Liver (tissue), 3 donors: ENCODE data around the gene SLITRK3.

Source experiments
- CTCF ChIP-seq: fragments of 150-350 bp; IDR thresholded peaks from 2 replicates; pipeline ENCODE4 v1.5.1; 2017; ENCODE audit warnings: improper control_type of control experiment, low read depth, low read length; ENCODE audit not compliant: missing input control
- GABPA ChIP-seq, 2 donors: IDR thresholded peaks in 1 of 2; conservative IDR thresholded peaks in 1 of 2; 2 replicates each; pipeline ENCODE4 v1.6.1; 2016; ENCODE audit warnings: antibody characterized with exemption in 2 of 2, mild to moderate bottlenecking in 1 of 2, moderate library complexity in 1 of 2
- JUND ChIP-seq, 2 donors: IDR thresholded peaks; 2 replicates each; pipeline ENCODE4 v1.6.1; 2016; ENCODE audit warnings: antibody characterized with exemption in 2 of 2
- REST ChIP-seq: IDR thresholded peaks from 2 replicates; pipeline ENCODE4 v1.6.1; 2016; ENCODE audit warnings: antibody characterized with exemption, mild to moderate bottlenecking
- RXRA ChIP-seq, 2 donors: IDR thresholded peaks; 2 replicates each; pipeline ENCODE4 v1.6.1; 2017 to 2018; ENCODE audit warnings: antibody characterized with exemption in 2 of 2, mild to moderate bottlenecking in 1 of 2
- TAF1 ChIP-seq: conservative IDR thresholded peaks from 2 replicates; pipeline ENCODE4 v1.6.1; 2016; ENCODE audit warnings: antibody characterized with exemption, mild to moderate bottlenecking
- YY1 ChIP-seq: IDR thresholded peaks from 2 replicates; pipeline ENCODE4 v1.6.1; 2016; ENCODE audit warnings: antibody characterized with exemption, mild to moderate bottlenecking
- ZBTB33 ChIP-seq: IDR thresholded peaks from 2 replicates; pipeline ENCODE4 v1.6.1; 2016; ENCODE audit warnings: antibody characterized with exemption
- TF ChIP-seq, protein P1 (sequence below): IDR thresholded peaks from 2 replicates; pipeline ENCODE4 v1.6.1; 2016; ENCODE audit warnings: antibody characterized with exemption
- donor health status: healthy.
- donor health status: healthy.

- no peak for TF ChIP-seq YY1
- TF ChIP-seq CTCF: peak; percentile 39
- TF ChIP-seq GABPA (IDR thresholded peaks at IDR 0.05 in 1 of 2, conservative IDR thresholded peaks at IDR 0.05 in 1 of 2): no peak
- no peak for TF ChIP-seq JUND (IDR thresholded peaks at IDR 0.05)
- TF ChIP-seq, protein P1, sequence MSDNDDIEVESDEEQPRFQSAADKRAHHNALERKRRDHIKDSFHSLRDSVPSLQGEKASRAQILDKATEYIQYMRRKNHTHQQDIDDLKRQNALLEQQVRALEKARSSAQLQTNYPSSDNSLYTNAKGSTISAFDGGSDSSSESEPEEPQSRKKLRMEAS: no peak
- TF ChIP-seq REST: no peak
- TF ChIP-seq RXRA (IDR thresholded peaks at IDR 0.05): no peak
- no peak for TF ChIP-seq TAF1
- no peak for TF ChIP-seq ZBTB33
These were observed 13.9 kb upstream of the SLITRK3 start for GRCh38 chr3:165210132-165210531.
